Coronary artery (tissue), 2 donors: ENCODE results near the gene TGFBR3.
"Not testable (repeated sequence)": the region's sequence is repeated elsewhere in the genome, so short reads cannot be mapped to it uniquely, and the experiment has no call there.

Source experiments
- DNase-seq: peaks from one replicate; pipeline ENCODE4 v3.0.0-alpha.2; 2017; ENCODE audit warnings: low spot score
- H3K27ac ChIP-seq, 2 donors: fragments of 200-600 bp; sonication (generic); one replicate each; pipeline ENCODE4 v1.5.1; 2016 to 2019
- H3K4me3 ChIP-seq: fragments of 200-600 bp; sonication (generic); 2 replicates; pipeline ENCODE4 v1.5.1; 2016; ENCODE audit warnings: mild to moderate bottlenecking, moderate library complexity
- CTCF ChIP-seq: fragments of 200-600 bp; sonication (generic); IDR thresholded peaks from one replicate; pipeline ENCODE4 v1.5.1; 2019; ENCODE audit warnings: antibody characterized with exemption

Gene TGFBR3

GRCh38 chr1:91674107-91674506 lies 211.8 kb downstream of the TGFBR3 start:
- no peak for TF ChIP-seq CTCF
- no peak for DNase-seq
- no peak overlapping the region for H3K4me3 ChIP-seq
- H3K27ac ChIP-seq, result no peak overlapping the region

GRCh38 chr1:91673613-91674012 lies 212.3 kb downstream of the TGFBR3 start:
- no peak overlapping the region for H3K27ac ChIP-seq
- no peak overlapping the region for H3K4me3 ChIP-seq
- no peak for DNase-seq
- TF ChIP-seq CTCF, result no peak

- Histone ChIP-seq H3K4me3 (no peak overlapping the region), H3K27ac (no peak overlapping the region)
- TF ChIP-seq CTCF, result no peak
- no peak for DNase-seq
These were observed 213.3 kb downstream of the TGFBR3 start for GRCh38 chr1:91672601-91673161.

GRCh38 chr1:91670781-91671180 lies 215.2 kb downstream of the TGFBR3 start:
- no peak overlapping the region for H3K27ac ChIP-seq
- TF ChIP-seq CTCF, result no peak
- no peak for DNase-seq
- H3K4me3 ChIP-seq, result no peak overlapping the region

- no peak for TF ChIP-seq CTCF
- no peak overlapping the region for H3K27ac ChIP-seq
- no peak for DNase-seq
- no peak overlapping the region for H3K4me3 ChIP-seq
These were observed 216.2 kb downstream of the TGFBR3 start for GRCh38 chr1:91669584-91670350.

- H3K27ac ChIP-seq, DNase-seq, H3K4me3 ChIP-seq: not testable (repeated sequence)
These were observed 219.3 kb downstream of the TGFBR3 start for GRCh38 chr1:91666651-91667050.

- no peak for TF ChIP-seq CTCF
- no peak overlapping the region for H3K27ac ChIP-seq
- no peak for DNase-seq
- H3K4me3 ChIP-seq, result no peak overlapping the region
These were observed 224.8 kb downstream of the TGFBR3 start for GRCh38 chr1:91661121-91661520.
